Activated CD8-positive, alpha-beta T cell treated with anti-CD3 and anti-CD28 coated beads for 36 hours (primary cell): ENCODE measurements around the gene IFNGR1. TPM values are rescaled to one million over a fixed set of nuclear protein-coding genes. Genes with fewer than 3 reads are reported as not detected.

Experiments used
- ATAC-seq: fragments of 200-7000 bp; cut with Tn5 transposase; one replicate; pipeline ENCODE4 v1.10.0; 2021; ENCODE audit warnings: mild to moderate bottlenecking, moderate library complexity
- CTCF ChIA-PET: fragments of 350-600 bp; sonication (Branson Sonifier 250); formaldehyde crosslinking; loops from one replicate; lab custom pipeline; 2021; ENCODE audit warnings: antibody characterized with exemption; lab: Charles Lee
- POLR2A ChIA-PET: fragments of 350-600 bp; sonication (Branson Sonifier 250); formaldehyde crosslinking; loops from one replicate; lab custom pipeline; 2021; ENCODE audit warnings: antibody characterized with exemption; lab: Charles Lee
- DNase-seq: peaks from one replicate; pipeline ENCODE4 v3.0.0-alpha.2; 2020
- H3K27ac Mint-ChIP-seq: one replicate; pipeline ENCODE4 v1.8.0; 2021; ENCODE audit warnings: mild to moderate bottlenecking, mixed read lengths
- H3K27me3 Mint-ChIP-seq: one replicate; pipeline ENCODE4 v1.8.0; 2021; ENCODE audit warnings: mixed read lengths
- H3K36me3 Mint-ChIP-seq: one replicate; pipeline ENCODE4 v1.8.0; 2021; ENCODE audit warnings: low read depth, mixed read lengths
- H3K4me1 Mint-ChIP-seq: one replicate; pipeline ENCODE4 v1.8.0; 2021; ENCODE audit warnings: low read depth, mixed read lengths
- H3K4me3 Mint-ChIP-seq: one replicate; pipeline ENCODE4 v1.8.0; 2021; ENCODE audit warnings: mild to moderate bottlenecking, moderate library complexity, mixed read lengths
- H3K9me3 Mint-ChIP-seq: one replicate; pipeline ENCODE4 v1.8.0; 2021; ENCODE audit warnings: mixed read lengths
- intact Hi-C: fragments of 100-400 bp; cut with micrococcal nuclease; formaldehyde crosslinking; loops from one replicate; pipeline ENCODE4 v1.10.0; 2022
- total RNA-seq, 2 experiments: library from RNA; stranded (reverse); gene quantifications; one replicate each; pipeline ENCODE4 v1.2.3, GENCODE V29; 2021
- TF ChIP-seq, protein P1 (sequence below): fragments of 200-600 bp; IDR thresholded peaks from one replicate; pipeline ENCODE4 v1.8.0; 2022; ENCODE audit warnings: antibody characterized with exemption, mild to moderate bottlenecking

Gene IFNGR1
- total RNA-seq, 2 experiments from 2014 or later, result 25.6 to 26.8 TPM

DNA sequence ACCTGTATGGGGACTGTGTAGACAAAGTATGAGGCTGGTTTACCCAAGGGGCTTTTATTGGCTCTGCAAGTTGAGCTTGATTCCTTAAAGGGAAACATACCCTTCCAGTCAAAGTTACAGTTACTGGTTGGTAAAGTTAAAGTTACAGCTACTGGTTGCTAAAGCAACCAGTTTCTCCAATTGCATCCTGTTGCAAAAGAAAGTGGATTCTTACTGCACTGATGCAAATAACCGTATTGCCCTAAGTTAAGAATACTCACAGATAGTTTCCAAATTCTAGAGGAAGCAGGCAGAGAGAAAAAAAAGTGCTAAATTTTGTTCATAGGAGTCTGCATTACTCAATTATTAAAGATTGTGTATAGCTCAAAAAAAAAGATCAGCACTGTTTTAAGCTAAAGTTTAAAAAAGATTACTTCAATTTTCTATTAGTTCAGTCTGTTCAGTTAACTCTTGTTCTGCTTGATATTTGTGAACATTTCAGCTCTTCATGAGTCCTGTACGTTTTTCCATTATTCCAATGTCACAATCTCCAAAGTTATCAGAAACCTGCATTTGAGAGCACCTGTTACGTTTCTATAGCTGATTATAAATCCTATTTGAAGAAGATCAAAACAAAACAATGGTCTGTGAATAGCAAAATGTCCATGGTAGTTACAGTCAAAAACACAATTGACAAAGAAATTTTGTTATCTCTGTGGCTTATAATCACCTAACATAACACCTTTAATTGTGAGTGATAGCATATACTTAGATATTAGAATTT lies 37.1 kb downstream of the IFNGR1 start:
- Mint-ChIP-seq H3K9me3 (peaks cover 34% of the 10 kb centered on the region), H3K4me1 (no peaks in the 10 kb centered on the region), H3K4me3 (no peak overlapping the region), H3K27ac (no peak overlapping the region), H3K27me3 (no peaks in the 10 kb centered on the region), H3K36me3 (no peaks in the 10 kb centered on the region)
- POLR2A ChIA-PET, result no interaction called here
- TF ChIP-seq, protein P1, sequence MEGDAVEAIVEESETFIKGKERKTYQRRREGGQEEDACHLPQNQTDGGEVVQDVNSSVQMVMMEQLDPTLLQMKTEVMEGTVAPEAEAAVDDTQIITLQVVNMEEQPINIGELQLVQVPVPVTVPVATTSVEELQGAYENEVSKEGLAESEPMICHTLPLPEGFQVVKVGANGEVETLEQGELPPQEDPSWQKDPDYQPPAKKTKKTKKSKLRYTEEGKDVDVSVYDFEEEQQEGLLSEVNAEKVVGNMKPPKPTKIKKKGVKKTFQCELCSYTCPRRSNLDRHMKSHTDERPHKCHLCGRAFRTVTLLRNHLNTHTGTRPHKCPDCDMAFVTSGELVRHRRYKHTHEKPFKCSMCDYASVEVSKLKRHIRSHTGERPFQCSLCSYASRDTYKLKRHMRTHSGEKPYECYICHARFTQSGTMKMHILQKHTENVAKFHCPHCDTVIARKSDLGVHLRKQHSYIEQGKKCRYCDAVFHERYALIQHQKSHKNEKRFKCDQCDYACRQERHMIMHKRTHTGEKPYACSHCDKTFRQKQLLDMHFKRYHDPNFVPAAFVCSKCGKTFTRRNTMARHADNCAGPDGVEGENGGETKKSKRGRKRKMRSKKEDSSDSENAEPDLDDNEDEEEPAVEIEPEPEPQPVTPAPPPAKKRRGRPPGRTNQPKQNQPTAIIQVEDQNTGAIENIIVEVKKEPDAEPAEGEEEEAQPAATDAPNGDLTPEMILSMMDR, result no peak
- no peak for ATAC-seq
- intact Hi-C loops, result no loop called here
- CTCF ChIA-PET, result no interaction called here
- DNase-seq, result no peak

DNA sequence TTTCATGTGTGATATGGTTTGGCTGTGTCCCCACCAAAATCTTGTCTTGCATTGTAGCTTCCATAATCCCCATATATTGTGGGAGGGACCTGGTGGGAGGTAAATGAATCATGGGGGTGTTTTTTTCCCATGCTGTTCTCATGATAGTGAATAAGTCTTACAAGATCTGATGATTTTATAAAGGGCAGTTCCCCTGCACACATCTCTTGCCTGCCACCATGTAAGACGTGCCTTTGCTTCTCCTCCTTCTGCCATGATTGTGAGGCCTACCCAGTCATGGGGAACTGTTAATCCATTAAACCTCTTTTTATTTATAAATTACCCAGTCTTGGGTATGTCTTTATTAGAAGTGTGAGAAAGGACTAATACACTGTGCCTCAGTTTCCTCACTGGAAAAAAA lies 41.6 kb downstream of the IFNGR1 start:
- Mint-ChIP-seq H3K36me3 (no peaks in the 10 kb centered on the region), H3K4me1 (no peaks in the 10 kb centered on the region), H3K27ac (no peak overlapping the region), H3K27me3 (no peaks in the 10 kb centered on the region), H3K4me3 (no peak overlapping the region), H3K9me3 (peaks cover 11% of the 10 kb centered on the region)
- intact Hi-C loops, result no loop called here
- POLR2A ChIA-PET, result no interaction called here
- DNase-seq (no peak), ATAC-seq (no peak)
- TF ChIP-seq, protein P1, result no peak
- CTCF ChIA-PET, result interaction anchor here (1.7 kb wide), 1 partner anchor 11 kb away, joined by 4 read pairs; no protein-coding TSS in a partner anchor

DNA sequence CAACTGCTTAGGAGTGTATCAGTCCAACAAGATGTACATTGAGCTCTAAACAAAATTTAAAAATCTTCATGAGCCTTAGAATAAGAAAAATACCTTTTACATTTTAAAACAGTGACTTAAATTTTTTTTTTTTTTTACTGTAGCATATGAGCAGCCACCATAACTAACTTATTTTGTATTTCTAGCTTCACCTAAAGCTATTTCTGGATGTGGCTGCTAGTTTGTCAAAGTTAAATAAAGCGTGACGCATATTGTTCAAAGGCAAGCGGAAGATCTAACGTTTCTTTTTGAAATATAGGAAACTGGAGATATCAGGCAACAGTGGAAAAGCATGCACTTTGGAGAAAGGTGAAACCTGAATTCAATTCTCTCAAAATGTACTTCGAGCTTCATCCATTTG lies 42.5 kb downstream of the IFNGR1 start:
- no peak for ATAC-seq
- CTCF ChIA-PET, result interaction anchor here (0.6 to 1.7 kb wide), 2 partner anchors 10 to 353 kb away, joined by 3 to 4 read pairs; no protein-coding TSS in a partner anchor
- H3K9me3 Mint-ChIP-seq, result peaks cover 4% of the 10 kb centered on the region
- intact Hi-C loops, result no loop called here
- H3K4me1 Mint-ChIP-seq, result peaks cover 5% of the 10 kb centered on the region
- TF ChIP-seq, protein P1, result no peak
- POLR2A ChIA-PET, result interaction anchor here (0.9 kb wide), 1 partner anchor 22 kb away, joined by 3 read pairs; no protein-coding TSS in a partner anchor
- H3K4me3 Mint-ChIP-seq, result no peak overlapping the region
- H3K27me3 Mint-ChIP-seq, result no peaks in the 10 kb centered on the region
- no peak for DNase-seq
- no peak overlapping the region for H3K27ac Mint-ChIP-seq
- H3K36me3 Mint-ChIP-seq, result no peaks in the 10 kb centered on the region

DNA sequence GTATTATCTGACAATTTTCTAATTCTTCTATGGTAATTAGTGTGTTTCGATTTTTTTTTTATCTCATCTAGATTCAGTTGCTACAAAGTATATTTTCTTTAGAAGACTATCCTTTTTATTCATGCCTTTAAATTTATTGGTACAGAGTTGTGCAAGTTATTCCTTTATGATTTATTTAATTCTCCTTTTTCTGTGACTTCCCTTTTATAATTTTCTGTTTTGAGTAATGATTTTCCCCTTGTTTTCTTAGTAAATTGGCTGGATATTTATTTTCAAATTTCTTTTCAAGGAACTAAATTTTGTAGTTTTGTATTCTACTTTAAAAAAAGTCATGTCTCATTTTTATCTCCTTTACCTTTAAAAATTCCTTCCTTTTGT lies 43.3 kb downstream of the IFNGR1 start:
- H3K4me3 Mint-ChIP-seq, result no peak overlapping the region
- H3K27me3 Mint-ChIP-seq, result no peaks in the 10 kb centered on the region
- H3K27ac Mint-ChIP-seq, result no peak overlapping the region
- TF ChIP-seq, protein P1, result no peak
- peaks cover 7% of the 10 kb centered on the region for H3K4me1 Mint-ChIP-seq
- CTCF ChIA-PET, result no interaction called here
- no peaks in the 10 kb centered on the region for H3K36me3 Mint-ChIP-seq
- intact Hi-C loops, result no loop called here
- no peak for DNase-seq
- POLR2A ChIA-PET, result no interaction called here
- no peak for ATAC-seq
- H3K9me3 Mint-ChIP-seq, result peaks cover 2% of the 10 kb centered on the region

DNA sequence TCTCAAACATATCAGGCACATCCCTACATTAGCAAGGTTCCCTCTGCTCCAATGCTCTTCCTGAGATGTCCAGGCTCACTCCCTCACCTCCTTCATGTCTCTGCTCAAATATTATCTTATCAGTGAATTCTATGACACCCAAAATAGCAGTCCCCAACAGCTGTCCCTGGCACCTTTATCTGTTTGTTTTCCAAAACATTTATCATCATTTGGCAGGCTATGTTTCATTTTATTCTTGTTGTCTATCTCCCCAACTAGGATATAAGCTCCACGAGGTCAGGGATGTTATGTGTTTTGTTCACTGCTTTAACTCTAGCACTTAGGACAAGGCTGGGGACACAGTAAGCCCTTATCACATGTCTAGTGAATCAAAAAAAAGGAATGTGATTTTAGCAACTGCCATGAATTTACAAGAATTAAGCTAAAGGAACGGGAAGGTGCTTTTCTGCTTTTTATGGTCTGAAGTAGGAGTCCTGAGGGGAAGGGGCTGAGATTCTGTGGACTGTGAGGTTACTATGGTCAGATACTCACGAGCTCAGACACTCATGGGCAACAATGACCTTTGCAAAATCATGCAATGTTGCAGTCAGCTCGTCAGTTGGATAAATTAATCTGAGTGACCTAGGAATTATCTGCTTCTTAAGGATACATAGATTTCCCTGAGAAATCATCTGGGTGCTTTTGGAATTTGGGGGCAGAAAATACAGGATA lies 43.9 kb downstream of the IFNGR1 start:
- ATAC-seq (no peak), DNase-seq (no peak)
- Mint-ChIP-seq H3K4me1 (peaks cover 7% of the 10 kb centered on the region), H3K9me3 (no peaks in the 10 kb centered on the region), H3K27me3 (no peaks in the 10 kb centered on the region), H3K4me3 (no peak overlapping the region), H3K27ac (no peak overlapping the region), H3K36me3 (no peaks in the 10 kb centered on the region)
- intact Hi-C loops, result no loop called here
- POLR2A ChIA-PET, result no interaction called here
- TF ChIP-seq, protein P1, result no peak
- CTCF ChIA-PET, result no interaction called here
